Spleen (tissue), 11 donors: ENCODE measurements around the gene RESP18. TPM values are rescaled to one million over a fixed set of nuclear protein-coding genes. Genes with fewer than 3 reads are reported as not detected.
A peak's percentile ranks its signal among the peaks of the same experiment; 100 is the strongest.

ENCODE experiments used
- DNase-seq: peaks from one replicate; pipeline ENCODE4 v3.0.0-alpha.2; 2020
- H3K27ac ChIP-seq, 8 donors: fragments of 200-600 bp; sonication (generic) in 7 of 8; 1 replicate in 4 of 8; 2 replicates in 4 of 8; pipeline versions ENCODE4 v1.5.0 to v1.8.0; 2016 to 2021; ENCODE audit warnings: inconsistent platforms in 4 of 8, mild to moderate bottlenecking in 4 of 8, moderate library complexity in 1 of 8
- H3K27me3 ChIP-seq, 7 donors: fragments of 200-600 bp; sonication (generic) in 6 of 7; replicated peaks in 1 of 7; 1 replicate in 4 of 7; 2 replicates in 3 of 7; pipeline versions ENCODE4 v1.5.0 to v1.8.0; 2016 to 2021; ENCODE audit warnings: inconsistent platforms in 3 of 7, mild to moderate bottlenecking in 1 of 7
- H3K36me3 ChIP-seq, 6 donors: fragments of 200-600 bp; sonication (generic) in 5 of 6; 1 replicate in 4 of 6; 2 replicates in 2 of 6; pipeline versions ENCODE4 v1.5.0 to v1.8.0; 2016 to 2021; ENCODE audit warnings: inconsistent platforms in 2 of 6
- H3K4me1 ChIP-seq, 6 donors: fragments of 200-600 bp; sonication (generic) in 5 of 6; 1 replicate in 3 of 6; 2 replicates in 3 of 6; pipeline versions ENCODE4 v1.5.0 to v1.8.0; 2016 to 2021; ENCODE audit warnings: inconsistent platforms in 3 of 6
- H3K4me3 ChIP-seq, 8 donors: fragments of 200-600 bp; sonication (generic) in 7 of 8; 1 replicate in 4 of 8; 2 replicates in 4 of 8; pipeline versions ENCODE4 v1.5.0 to v1.8.0; 2016 to 2021; ENCODE audit warnings: inconsistent platforms in 4 of 8, mild to moderate bottlenecking in 4 of 8, moderate library complexity in 2 of 8
- H3K9me3 ChIP-seq, 8 donors: fragments of 200-600 bp; sonication (generic) in 7 of 8; 1 replicate in 4 of 8; 2 replicates in 4 of 8; pipeline versions ENCODE4 v1.5.0 to v1.8.0; 2016 to 2021; ENCODE audit warnings: inconsistent platforms in 4 of 8
- CTCF ChIP-seq, 11 experiments: fragments of 200-600 bp in 7 of 11; fragments of 450-650 bp in 4 of 11; sonication (generic) in 4 of 11; IDR thresholded peaks in 8 of 11; conservative IDR thresholded peaks in 3 of 11; 1 replicate in 7 of 11; 2 replicates in 4 of 11; pipeline versions ENCODE4 v1.4.0 to v1.8.0; 2016 to 2021; ENCODE audit warnings: antibody characterized with exemption in 11 of 11, inconsistent platforms in 4 of 11, mild to moderate bottlenecking in 1 of 11
- POLR2A ChIP-seq, 3 donors: fragments of 450-650 bp; IDR thresholded peaks; one replicate each; pipeline ENCODE4 v1.5.1; 2017; ENCODE audit warnings: antibody characterized with exemption in 3 of 3, mild to moderate bottlenecking in 1 of 3
- POLR2AphosphoS5 ChIP-seq, 3 donors: sonication (generic); formaldehyde crosslinking; IDR thresholded peaks; one replicate each; pipeline ENCODE4 v1.5.1; 2017; ENCODE audit warnings: antibody characterized with exemption in 3 of 3
- WGBS, 5 donors: extraction: QIAGEN DNeasy Blood & Tissue Kit in 3 of 5; methylation state at CpG; one replicate each; pipeline versions ENCODE4 v1.1.5 to v1.1.7; 2013 to 2018; 5-methylcytosine and 5-hydroxymethylcytosine counted together
- intact Hi-C: fragments of 100-400 bp; cut with DNase I; formaldehyde crosslinking; loops from one replicate; pipeline ENCODE4 v1.15.0; 2023; ENCODE audit warnings: low total_unique reads
- polyA plus RNA-seq, 3 donors: library from polyadenylated mRNA; stranded (reverse); fragments of 200-250 nt; gene quantifications; one replicate each; pipeline ENCODE4 v1.2.1, GENCODE V29; 2013
- total RNA-seq, 7 donors: library from RNA; depleted of rRNA in 3 of 7; stranded (reverse); fragments of >200 nt in 3 of 7; fragmentation: NEBNext Ultra II Directional in 4 of 7; extraction: Animal tissue kit (Norgen Biotek cat#: 25700) in 4 of 7; gene quantifications; one replicate each; pipeline versions ENCODE4 v1.1.0 to v1.2.1, GENCODE V29; 2016 to 2021
- donor health status: healthy with polysubstance abuse.
- donor health status: DM: no; HTN: no; CAD: no; lungs with moderate emphysema.
- donor health status: DM: no; HTN: no; CAD: no.
- donor health status: Bipolar disorder and iron deficiency.
- donor health status: healthy.
- donor health status: DM: no; HTN: no; CAD: no.
- donor health status: DM: yes; HTN: yes; CAD: no.

Gene RESP18
- total and polyA plus RNA-seq, 10 donors: 0.83 TPM; not detected in 9

- 77 to 88% (median 81%) methylated on average over 14 of the region's 14 CpGs for WGBS, 5 donors
- H3K9me3 ChIP-seq: no peaks in the 10 kb centered on the region
- intact Hi-C loops: no loop called here
- peak; percentile 74 for DNase-seq
- TF ChIP-seq CTCF (IDR thresholded peaks at IDR 0.05 in 8 of 11, conservative IDR thresholded peaks at IDR 0.05 in 3 of 11): no peak
- TF ChIP-seq POLR2AphosphoS5 (IDR thresholded peaks at IDR 0.05): no peak
- no peak for TF ChIP-seq POLR2A (IDR thresholded peaks at IDR 0.05)
- peaks cover 0 to 49% (median 4%) of the 10 kb centered on the region in 7 donors for H3K27me3 ChIP-seq
- peaks cover 0 to 26% (median 18%) of the 10 kb centered on the region in 6 donors for H3K4me1 ChIP-seq
- H3K4me3 ChIP-seq: no peak overlapping the region
- H3K36me3 ChIP-seq: no peaks in the 10 kb centered on the region
- no peak overlapping the region for H3K27ac ChIP-seq
These were observed 34.6 kb downstream of the RESP18 start for GRCh38 chr2:219297766-219298456.

GRCh38 chr2:219296631-219297391 lies 35.7 kb downstream of the RESP18 start:
- H3K27ac ChIP-seq: no peak overlapping the region
- intact Hi-C loops: no loop called here
- H3K4me3 ChIP-seq: no peak overlapping the region
- peaks cover 0 to 26% (median 18%) of the 10 kb centered on the region in 6 donors for H3K4me1 ChIP-seq
- TF ChIP-seq POLR2AphosphoS5 (IDR thresholded peaks at IDR 0.05): no peak
- TF ChIP-seq CTCF (IDR thresholded peaks at IDR 0.05 in 8 of 11, conservative IDR thresholded peaks at IDR 0.05 in 3 of 11): no peak
- no peak for TF ChIP-seq POLR2A (IDR thresholded peaks at IDR 0.05)
- peaks cover 0 to 38% (median 4%) of the 10 kb centered on the region in 7 donors for H3K27me3 ChIP-seq
- H3K9me3 ChIP-seq: no peaks in the 10 kb centered on the region
- H3K36me3 ChIP-seq: no peaks in the 10 kb centered on the region
- 82 to 85% (median 85%) methylated on average over 14 to 25 of the region's 25 CpGs for WGBS, 5 donors
- DNase-seq: peak; percentile 76

- 82 to 92% (median 87%) methylated on average over 9 to 14 of the region's 14 CpGs for WGBS, 5 donors
- peak; percentile 74 for DNase-seq
- intact Hi-C loops: no loop called here
These were observed 36.4 kb downstream of the RESP18 start for GRCh38 chr2:219296142-219296541.

More at GRCh38 chr2:219296142-219296541, 36.4 kb downstream of the RESP18 start:
- Histone ChIP-seq H3K27ac (no peak overlapping the region), H3K36me3 (no peaks in the 10 kb centered on the region), H3K4me3 (no peak overlapping the region), H3K4me1 (peaks cover 0 to 26% (median 18%) of the 10 kb centered on the region in 6 donors), H3K9me3 (no peaks in the 10 kb centered on the region), H3K27me3 (peaks cover 0 to 31% (median 4%) of the 10 kb centered on the region in 7 donors)
- TF ChIP-seq POLR2A (IDR thresholded peaks at IDR 0.05) (no peak), CTCF (IDR thresholded peaks at IDR 0.05 in 8 of 11, conservative IDR thresholded peaks at IDR 0.05 in 3 of 11) (no peak), POLR2AphosphoS5 (IDR thresholded peaks at IDR 0.05) (no peak)
